HG03432 (cell line): ENCODE measurements around the gene PCDHB2.
"Not testable (repeated sequence)": the region's sequence is repeated elsewhere in the genome, so short reads cannot be mapped to it uniquely, and the experiment has no call there.

Source experiments
- ATAC-seq: cut with Tn5 transposase; IDR thresholded peaks from one replicate; pipeline ENCODE4 v1.9.1; 2021; ENCODE audit warnings: mild to moderate bottlenecking, moderate library complexity; ENCODE audit not compliant: unreplicated experiment

Gene PCDHB2

DNA sequence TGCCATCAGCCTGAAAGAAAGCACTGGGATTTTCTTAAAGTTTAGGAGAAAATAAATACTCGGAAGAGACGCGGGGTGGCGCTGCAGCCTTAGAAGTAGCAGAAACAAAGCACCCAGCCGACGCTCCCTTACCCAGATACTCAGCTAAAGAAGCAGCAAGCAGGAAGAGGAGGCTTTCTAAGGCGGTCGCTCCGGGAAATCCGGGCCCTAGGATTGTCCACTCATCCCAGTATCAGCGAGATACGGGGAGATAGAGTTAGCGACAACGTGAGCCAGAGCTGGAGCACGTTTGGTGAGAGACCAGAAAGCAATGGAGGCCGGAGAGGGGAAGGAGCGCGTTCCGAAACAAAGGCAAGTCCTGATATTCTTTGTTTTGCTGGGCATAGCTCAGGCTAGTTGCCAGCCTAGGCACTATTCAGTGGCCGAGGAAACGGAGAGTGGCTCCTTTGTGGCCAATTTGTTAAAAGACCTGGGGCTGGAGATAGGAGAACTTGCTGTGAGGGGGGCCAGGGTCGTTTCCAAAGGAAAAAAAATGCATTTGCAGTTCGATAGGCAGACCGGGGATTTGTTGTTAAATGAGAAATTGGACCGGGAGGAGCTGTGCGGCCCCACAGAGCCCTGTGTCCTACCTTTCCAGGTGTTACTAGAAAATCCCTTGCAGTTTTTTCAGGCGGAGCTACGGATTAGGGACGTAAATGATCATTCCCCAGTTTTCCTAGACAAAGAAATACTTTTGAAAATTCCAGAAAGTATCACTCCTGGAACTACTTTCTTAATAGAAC is at the start of gene PCDHB2:
Gene PCDHB2, plus strand, starts transcription at position 135 of the 782 bp plus-strand sequence. Its CDS starts 176 bp downstream, at position 311.
- no peak for ATAC-seq

DNA sequence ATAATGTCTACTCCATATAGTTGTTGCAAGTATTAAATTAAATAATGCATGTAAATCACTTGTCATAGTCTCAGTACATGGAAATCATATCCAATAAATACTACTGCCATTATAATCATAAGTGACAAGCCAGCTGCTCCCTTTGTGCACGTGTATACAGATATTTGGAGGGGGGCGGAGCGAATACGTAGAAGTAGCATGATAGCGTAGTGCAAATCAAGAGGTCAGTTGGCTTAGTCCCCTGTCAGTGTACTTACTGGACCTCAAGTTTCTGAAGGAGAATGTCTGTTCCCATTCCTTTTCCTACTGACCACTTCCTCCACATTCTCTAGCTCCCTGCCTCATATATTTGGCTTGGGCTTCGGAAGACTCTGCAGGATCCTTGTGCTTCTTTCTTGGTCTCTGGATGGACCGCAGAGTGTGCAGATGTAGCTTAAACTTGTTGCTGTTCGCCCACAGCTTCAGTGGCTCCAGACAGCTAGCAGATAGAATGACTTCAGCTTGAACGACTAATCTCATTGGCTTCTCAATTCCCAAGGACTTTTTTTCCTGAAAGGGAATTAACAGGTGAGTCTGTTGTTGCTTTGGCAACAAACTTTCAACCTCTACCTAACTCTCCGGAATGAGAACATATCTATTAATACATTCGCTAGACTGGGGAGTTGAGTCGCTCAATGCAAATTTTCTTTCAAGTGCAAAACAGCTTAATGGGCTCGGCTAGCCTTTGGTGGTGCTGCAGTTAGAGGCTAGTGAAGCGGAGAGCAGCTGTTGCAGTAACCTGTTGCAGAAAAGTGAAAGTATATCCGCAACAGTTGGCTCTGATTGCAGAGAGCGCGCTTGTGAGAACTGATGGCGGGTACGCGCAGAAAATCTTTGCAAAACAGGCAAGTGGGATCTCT is 43.5 kb upstream of the PCDHB2 start, which contains the start of gene PCDHB1:
Gene PCDHB1, plus strand, starts transcription at position 753 of the 899 bp plus-strand sequence. Its CDS starts 97 bp downstream, at position 850.
- ATAC-seq, result no peak

DNA sequence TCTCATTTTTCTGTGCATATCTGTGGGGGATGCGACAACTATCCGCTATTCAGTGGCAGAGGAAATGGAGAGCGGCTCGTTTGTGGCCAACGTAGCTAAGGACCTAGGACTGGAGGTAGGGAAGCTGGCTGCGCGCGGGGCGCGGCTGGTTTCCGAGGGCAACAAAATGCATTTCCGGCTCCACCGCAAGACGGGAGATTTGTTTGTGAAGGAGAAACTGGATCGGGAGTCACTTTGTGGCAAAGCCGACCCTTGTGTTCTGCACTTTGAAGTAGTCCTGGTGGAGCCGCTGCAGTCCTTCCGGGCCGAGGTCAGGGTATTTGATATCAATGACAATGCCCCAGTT is 42.9 kb upstream of the PCDHB2 start:
- no peak for ATAC-seq

DNA sequence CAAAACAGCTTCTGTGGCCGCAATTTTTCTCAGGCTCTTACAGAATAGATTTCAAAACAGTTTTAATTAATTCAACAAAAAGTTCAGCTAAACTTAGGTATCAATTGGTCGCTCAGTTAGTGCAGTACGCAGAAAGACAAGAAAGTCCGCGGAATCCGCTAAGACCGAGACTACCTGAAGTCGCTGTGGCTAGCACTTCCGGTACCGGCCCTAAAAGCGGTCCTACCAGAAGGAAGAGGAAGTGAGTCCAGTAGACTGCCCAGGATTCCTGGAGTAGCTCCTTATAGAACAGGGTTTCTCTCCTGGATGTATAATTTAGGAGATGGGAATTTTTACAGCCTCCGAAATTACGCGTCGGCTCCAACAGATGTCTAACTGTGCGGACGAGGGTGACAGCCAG is 16.6 kb upstream of the PCDHB2 start:
- no peak for ATAC-seq

DNA sequence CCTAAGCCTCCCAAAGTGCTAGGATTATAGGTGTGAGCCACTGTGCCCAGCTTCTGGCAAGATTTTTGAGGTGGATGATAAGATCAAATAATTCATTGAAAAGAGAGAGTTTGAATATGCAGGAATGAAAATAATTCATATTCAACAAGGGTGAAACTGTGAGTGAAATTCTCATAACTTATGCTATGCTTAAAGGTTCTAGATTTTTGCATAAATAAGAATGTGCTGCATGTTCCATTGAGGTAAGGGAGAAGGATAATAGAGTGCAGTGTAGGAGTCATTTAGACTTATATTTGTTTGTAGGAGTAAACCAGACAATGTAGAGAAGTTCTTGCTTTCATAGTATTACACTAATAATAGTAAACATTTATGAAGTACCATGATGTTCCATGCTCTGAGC is 12.2 kb upstream of the PCDHB2 start:
- no peak for ATAC-seq

DNA sequence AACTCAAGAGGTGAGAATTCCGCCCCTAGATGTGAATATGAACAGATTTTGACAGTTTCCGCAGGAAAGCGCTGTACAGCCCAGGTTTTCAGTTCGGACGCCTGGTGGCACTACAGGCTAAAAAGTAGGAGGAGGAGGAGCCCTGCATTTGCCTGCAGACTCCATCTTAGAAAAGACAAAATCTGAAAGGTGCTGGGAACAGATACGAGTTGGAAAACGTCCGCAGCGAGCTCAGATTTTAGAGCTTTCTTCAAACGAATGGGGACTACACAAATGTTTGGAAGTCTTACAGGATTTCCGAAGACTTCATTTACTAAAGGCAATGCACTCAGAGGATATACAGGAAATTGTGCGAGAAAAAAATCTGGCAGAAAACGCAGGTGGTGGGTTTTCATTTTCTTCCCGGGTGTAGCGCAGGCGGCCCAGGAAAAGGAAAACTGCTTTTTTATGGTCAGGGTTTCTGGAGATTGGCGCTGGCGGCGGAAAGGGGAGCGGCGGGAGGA is 9.9 kb upstream of the PCDHB2 start:
- no peak for ATAC-seq

DNA sequence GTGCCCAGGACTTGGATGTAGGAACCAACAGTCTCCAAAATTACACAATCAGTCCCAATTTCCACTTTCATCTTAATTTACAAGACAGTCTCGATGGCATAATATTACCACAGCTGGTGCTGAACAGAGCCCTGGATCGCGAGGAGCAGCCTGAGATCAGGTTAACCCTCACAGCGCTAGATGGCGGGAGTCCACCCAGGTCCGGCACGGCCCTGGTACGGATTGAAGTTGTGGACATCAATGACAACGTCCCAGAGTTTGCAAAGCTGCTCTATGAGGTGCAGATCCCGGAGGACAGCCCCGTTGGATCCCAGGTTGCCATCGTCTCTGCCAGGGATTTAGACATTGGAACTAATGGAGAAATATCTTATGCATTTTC is 837 bp downstream of the PCDHB2 start:
- no peak for ATAC-seq

DNA sequence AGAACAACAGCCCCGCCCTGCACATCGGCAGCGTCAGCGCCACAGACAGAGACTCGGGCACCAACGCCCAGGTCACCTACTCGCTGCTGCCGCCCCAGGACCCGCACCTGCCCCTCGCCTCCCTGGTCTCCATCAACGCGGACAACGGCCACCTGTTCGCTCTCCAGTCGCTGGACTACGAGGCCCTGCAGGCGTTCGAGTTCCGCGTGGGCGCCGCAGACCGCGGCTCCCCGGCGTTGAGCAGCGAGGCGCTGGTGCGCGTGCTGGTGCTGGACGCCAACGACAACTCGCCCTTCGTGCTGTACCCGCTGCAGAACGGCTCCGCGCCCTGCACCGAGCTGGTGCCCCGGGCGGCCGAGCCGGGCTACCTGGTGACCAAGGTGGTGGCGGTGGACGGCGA is 1.8 kb downstream of the PCDHB2 start:
- not testable (repeated sequence) for ATAC-seq

DNA sequence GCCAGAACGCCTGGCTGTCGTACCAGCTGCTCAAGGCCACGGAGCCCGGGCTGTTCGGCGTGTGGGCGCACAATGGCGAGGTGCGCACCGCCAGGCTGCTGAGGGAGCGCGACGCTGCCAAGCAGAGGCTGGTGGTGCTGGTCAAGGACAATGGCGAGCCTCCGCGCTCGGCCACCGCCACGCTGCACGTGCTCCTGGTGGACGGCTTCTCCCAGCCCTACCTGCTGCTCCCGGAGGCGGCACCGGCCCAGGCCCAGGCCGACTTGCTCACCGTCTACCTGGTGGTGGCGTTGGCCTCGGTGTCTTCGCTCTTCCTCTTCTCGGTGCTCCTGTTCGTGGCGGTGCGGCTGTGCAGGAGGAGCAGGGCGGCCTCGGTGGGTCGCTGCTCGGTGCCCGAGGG is 2.2 kb downstream of the PCDHB2 start:
- not testable (repeated sequence) for ATAC-seq

DNA sequence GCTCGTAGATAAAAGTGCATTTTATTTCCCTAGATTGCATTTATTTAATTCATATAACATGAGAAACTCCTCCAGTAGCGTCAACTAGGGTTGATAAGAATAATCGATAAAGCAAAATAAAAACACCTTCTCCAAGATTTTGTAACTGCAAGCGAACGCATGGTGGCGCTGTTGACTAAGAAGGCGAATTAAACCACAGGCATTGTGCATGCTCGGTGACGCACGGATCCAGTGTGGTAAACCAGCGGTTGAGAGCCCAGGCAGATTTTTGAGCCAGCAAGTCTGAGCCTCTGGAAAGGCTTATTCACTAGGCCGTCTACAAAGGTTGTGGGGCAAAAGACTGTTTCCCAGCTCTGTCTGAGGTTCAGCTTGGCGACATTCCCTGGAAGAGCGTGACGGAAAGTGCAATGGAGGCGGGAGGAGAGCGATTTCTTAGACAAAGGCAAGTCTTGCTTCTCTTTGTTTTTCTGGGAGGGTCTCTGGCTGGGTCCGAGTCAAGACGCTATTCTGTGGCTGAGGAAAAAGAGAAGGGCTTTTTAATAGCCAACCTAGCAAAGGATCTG is 5.9 kb downstream of the PCDHB2 start, which contains the start of gene PCDHB3:
Gene PCDHB3, plus strand, starts transcription at position 231 of the 563 bp plus-strand sequence. Its CDS starts 177 bp downstream, at position 408.
- ATAC-seq, result no peak

DNA sequence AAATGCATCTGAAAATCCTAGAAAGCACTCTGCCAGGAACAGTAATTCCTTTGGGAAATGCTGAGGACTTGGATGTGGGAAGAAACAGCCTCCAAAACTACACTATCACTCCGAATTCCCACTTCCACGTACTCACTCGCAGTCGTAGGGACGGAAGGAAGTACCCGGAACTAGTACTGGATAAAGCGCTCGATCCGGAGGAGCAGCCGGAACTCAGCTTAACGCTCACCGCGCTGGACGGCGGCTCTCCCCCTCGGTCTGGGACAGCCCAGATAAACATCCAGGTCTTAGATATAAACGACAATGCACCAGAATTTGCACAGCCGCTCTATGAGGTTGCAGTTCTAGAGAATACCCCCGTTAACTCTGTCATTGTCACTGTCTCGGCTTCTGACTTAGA is 6.6 kb downstream of the PCDHB2 start:
- ATAC-seq, result no peak

DNA sequence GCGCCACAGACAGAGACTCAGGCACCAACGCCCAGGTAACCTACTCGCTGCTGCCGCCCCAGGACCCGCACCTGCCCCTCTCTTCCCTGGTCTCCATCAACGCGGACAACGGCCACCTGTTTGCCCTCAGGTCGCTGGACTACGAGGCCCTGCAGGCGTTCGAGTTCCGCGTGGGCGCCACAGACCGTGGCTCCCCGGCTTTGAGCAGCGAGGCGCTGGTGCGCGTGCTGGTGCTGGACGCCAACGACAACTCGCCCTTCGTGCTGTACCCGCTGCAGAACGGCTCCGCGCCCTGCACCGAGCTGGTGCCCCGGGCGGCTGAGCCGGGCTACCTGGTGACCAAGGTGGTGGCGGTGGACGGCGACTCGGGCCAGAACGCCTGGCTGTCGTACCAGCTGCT is 7.7 kb downstream of the PCDHB2 start:
- ATAC-seq, result not testable (repeated sequence)

DNA sequence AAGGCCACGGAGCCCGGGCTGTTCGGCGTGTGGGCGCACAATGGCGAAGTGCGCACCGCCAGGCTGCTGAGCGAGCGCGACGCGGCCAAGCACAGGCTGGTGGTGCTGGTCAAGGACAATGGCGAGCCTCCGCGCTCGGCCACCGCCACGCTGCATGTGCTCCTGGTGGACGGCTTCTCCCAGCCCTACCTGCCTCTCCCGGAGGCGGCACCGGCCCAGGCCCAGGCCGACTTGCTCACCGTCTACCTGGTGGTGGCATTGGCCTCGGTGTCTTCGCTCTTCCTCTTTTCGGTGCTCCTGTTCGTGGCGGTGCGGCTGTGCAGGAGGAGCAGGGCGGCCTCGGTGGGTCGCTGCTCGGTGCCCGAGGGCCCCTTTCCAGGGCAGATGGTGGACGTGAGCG is 8.1 kb downstream of the PCDHB2 start:
- ATAC-seq, result not testable (repeated sequence)

DNA sequence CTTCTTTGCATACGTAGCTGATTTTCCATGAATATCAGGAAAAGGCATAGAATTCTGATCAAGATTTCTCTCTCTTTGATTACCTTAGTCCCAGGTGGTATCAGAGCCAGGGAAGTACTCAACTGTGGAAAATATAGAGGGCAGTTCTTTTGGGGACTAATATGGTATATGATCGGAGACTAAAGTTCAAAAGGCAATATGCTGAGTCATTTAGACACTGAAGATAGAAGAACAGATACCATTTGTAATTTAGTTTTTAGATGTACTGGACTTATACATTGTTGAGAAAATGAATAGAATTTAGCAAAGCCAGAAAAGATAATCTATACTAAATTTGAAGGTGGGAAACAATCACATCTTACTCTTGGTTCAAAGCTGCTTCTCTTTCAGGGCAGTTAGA is 10.9 kb downstream of the PCDHB2 start:
- ATAC-seq, result no peak

DNA sequence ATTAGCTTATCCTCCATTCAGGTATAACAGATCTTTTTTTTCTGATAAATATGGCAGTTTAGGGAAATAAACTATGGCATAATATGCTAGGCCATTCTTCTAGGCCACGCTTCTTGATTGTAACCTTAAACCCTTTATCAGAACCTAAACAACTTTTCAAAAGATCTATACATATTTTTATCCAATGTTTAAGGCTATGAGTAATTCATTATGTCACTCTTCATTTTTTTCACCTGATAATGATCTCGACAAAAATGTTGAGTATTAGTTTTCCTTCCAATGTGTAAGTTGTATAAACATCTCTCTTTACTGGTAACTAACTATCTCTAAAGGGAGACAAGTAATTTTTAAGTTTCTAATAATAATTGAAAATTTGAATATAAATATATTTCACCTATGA is 24.8 kb downstream of the PCDHB2 start:
- ATAC-seq, result no peak

DNA sequence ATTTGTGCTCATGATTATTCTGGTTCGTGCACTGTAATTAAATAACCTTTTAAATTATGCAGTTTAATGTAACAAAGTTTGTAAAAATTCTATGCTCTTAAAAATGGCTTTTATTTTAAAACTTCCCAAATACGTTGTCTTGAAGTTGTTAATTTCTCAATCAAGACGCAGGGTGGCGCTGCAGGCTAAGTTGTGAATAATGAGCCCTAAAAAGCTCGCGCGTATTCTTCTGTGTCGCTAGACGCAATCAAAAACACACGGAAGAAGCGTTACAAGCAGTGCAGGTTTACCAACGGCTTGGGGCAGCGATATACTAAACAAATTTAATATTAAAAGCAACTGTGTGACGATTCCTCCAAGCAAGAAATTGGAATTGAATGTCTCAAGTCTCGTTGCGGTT is 27.1 kb downstream of the PCDHB2 start, which contains the start of gene PCDHB4:
Gene PCDHB4, plus strand, starts transcription at position 256 of the 400 bp plus-strand sequence. CDS start 181 bp downstream, outside the sequence.
- ATAC-seq, result no peak

DNA sequence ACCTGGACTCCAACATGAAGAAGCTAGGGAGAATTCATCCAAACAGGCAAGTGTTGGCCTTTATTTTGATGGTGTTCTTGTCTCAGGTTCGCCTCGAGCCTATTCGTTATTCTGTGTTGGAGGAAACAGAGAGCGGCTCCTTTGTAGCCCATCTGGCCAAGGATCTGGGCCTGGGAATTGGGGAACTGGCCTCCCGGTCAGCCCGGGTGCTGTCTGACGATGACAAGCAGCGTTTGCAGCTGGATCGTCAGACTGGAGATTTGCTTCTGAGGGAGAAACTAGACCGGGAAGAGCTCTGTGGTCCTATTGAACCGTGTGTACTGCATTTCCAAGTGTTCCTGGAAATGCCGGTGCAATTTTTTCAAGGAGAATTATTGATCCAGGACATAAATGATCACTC is 27.6 kb downstream of the PCDHB2 start:
- no peak for ATAC-seq

DNA sequence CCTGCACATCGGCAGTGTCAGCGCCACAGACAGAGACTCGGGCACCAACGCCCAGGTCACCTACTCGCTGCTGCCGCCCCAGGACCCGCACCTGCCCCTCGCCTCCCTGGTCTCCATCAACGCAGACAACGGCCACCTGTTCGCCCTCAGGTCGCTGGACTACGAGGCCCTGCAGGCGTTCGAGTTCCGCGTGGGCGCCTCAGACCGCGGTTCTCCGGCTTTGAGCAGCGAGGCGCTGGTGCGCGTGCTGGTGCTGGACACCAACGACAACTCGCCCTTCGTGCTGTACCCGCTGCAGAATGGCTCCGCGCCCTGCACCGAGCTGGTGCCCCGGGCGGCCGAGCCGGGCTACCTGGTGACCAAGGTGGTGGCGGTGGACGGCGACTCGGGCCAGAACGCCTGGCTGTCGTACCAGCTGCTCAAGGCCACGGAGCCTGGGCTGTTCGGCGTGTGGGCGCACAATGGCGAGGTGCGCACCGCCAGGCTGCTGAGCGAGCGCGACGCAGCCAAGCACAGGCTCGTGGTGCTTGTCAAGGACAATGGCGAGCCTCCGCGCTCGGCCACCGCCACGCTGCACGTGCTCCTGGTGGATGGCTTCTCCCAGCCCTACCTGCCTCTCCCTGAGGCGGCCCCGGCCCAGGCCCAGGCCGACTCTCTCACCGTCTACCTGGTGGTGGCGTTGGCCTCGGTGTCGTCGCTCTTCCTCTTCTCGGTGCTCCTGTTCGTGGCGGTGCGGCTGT is 29.2 kb downstream of the PCDHB2 start:
- ATAC-seq, result not testable (repeated sequence)

DNA sequence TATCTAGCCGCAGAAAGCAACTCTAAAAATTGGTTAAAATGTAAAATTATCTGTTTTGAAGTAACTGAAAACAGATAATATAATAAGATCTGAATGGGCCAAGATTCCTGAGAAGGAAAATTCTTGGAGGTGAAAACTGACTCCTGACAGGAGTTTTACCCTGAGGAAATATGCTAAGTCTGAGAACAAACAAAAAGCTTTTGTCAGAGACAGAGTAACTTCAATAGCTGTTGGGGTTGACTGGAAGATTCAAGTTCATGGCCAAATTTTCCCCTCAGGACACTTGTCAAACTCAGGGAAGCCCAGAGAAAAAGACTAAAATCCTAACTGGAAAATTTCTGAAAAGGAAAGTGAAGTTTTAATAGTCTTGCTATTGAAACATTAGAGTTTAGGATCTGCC is 32.9 kb downstream of the PCDHB2 start:
- no peak for ATAC-seq

DNA sequence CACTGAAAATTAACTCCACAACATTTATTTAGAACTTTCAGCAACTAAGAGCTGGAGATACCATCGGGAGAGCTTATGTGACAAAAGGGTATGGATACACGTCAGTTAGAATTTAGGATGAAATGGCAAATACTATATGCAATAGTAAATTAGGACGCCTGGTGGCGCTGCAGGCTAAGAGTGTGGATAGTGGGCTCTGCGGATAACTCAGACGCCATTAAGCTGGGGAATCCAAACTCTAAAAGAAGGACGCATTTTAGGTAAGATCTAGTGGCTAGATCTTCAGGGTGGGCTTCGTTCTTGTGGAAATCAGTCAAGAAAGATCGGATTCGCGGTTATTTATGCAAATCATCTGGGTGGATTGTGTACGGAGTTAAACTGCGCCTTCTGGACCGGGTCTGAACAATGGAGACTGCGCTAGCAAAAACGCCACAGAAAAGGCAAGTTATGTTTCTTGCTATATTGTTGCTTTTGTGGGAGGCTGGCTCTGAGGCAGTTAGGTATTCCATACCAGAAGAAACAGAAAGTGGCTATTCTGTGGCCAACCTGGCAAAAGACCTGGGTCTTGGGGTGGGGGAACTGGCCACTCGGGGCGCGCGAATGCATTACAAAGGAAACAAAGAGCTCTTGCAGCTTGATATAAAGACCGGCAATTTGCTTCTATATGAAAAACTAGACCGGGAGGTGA is 40.8 kb downstream of the PCDHB2 start, which contains the start of gene PCDHB5:
Gene PCDHB5, plus strand, starts transcription at position 177 of the 688 bp plus-strand sequence. Its CDS starts 229 bp downstream, at position 406.
- ATAC-seq, result no peak
